Measurements from ENCODE around the gene RAPGEFL1.
"Not testable (repeated sequence)": the region's sequence is repeated elsewhere in the genome, so short reads cannot be mapped to it uniquely, and the experiment has no call there.

Gene RAPGEFL1

GRCh38 chr17:40177275-40177874 is at the start of gene RAPGEFL1:
Gene RAPGEFL1 (plus strand): TSS chr17:40177470. CDS start chr17:40177862, 392 bp downstream.
- peak; percentile 79 for DNase-seq

- no peak for DNase-seq
Measured at GRCh38 chr17:40129498-40129897, 47.8 kb upstream of the RAPGEFL1 start.

- no peak for DNase-seq
Measured at GRCh38 chr17:40130352-40131042, 46.8 kb upstream of the RAPGEFL1 start.

GRCh38 chr17:40134184-40134583 is 43.1 kb upstream of the RAPGEFL1 start:
- DNase-seq: no peak

GRCh38 chr17:40135817-40136216 is 41.5 kb upstream of the RAPGEFL1 start:
- no peak for DNase-seq

GRCh38 chr17:40139566-40140058 is 37.7 kb upstream of the RAPGEFL1 start:
- no peak for DNase-seq

GRCh38 chr17:40143166-40143565 is 34.1 kb upstream of the RAPGEFL1 start:
- DNase-seq: not testable (repeated sequence)

GRCh38 chr17:40145476-40145875 is 31.8 kb upstream of the RAPGEFL1 start:
- no peak for DNase-seq

GRCh38 chr17:40148527-40148926 is 28.7 kb upstream of the RAPGEFL1 start:
- DNase-seq: no peak

- DNase-seq: no peak
Measured at GRCh38 chr17:40150276-40150675, 27.0 kb upstream of the RAPGEFL1 start.

GRCh38 chr17:40151414-40151963 is 25.8 kb upstream of the RAPGEFL1 start:
- DNase-seq: no peak

GRCh38 chr17:40153603-40154236 is 23.6 kb upstream of the RAPGEFL1 start:
- no peak for DNase-seq

GRCh38 chr17:40157973-40158372 is 19.3 kb upstream of the RAPGEFL1 start:
- no peak for DNase-seq

- no peak for DNase-seq
Measured at GRCh38 chr17:40158438-40159013, 18.7 kb upstream of the RAPGEFL1 start.

- no peak for DNase-seq
Measured at GRCh38 chr17:40159456-40159855, 17.8 kb upstream of the RAPGEFL1 start.

- no peak for DNase-seq
Measured at GRCh38 chr17:40167685-40168261, 9.5 kb upstream of the RAPGEFL1 start.

GRCh38 chr17:40168262-40168832 is 8.9 kb upstream of the RAPGEFL1 start:
- peak; percentile 60 for DNase-seq

GRCh38 chr17:40170325-40170724 is 6.9 kb upstream of the RAPGEFL1 start:
- DNase-seq: no peak

- DNase-seq: no peak
Measured at GRCh38 chr17:40171750-40172149, 5.5 kb upstream of the RAPGEFL1 start.

GRCh38 chr17:40173091-40173777 is 4.0 kb upstream of the RAPGEFL1 start:
- DNase-seq: no peak

GRCh38 chr17:40173778-40174135 is 3.5 kb upstream of the RAPGEFL1 start:
- DNase-seq: no peak

- DNase-seq: no peak
Measured at GRCh38 chr17:40174514-40174913, 2.8 kb upstream of the RAPGEFL1 start.

Data from NCI-H2171 (cell line).